GM18526 (cell line): ENCODE measurements around the gene THAP10.

Source experiments
- POLR2A ChIP-seq: IDR thresholded peaks from 3 replicates; pipeline ENCODE4 v1.6.1; 2011; ENCODE audit not compliant: insufficient read length; ENCODE audit errors: extremely low read depth

The THAP10 gene

DNA sequence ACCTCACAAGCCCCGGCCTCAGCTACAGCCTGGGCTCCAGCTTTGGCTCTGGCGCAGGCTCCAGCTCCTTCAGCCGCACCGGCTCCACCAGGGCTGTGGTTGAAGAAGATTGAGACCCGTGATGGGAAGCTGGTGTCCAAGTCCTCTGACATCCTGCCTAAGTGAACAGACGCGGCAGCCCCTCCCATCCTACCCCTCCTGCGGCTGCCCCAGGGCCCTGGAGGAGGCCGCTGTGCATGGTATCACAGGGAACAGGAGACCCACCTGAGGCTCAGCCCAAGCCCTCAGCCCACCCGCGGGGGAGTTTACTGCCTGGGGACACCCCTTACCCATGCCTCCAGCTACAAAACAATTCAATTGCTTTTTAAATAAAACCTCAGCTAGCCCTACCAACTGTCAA lies 32.2 kb downstream of the THAP10 start:
- no peak for TF ChIP-seq POLR2A

DNA sequence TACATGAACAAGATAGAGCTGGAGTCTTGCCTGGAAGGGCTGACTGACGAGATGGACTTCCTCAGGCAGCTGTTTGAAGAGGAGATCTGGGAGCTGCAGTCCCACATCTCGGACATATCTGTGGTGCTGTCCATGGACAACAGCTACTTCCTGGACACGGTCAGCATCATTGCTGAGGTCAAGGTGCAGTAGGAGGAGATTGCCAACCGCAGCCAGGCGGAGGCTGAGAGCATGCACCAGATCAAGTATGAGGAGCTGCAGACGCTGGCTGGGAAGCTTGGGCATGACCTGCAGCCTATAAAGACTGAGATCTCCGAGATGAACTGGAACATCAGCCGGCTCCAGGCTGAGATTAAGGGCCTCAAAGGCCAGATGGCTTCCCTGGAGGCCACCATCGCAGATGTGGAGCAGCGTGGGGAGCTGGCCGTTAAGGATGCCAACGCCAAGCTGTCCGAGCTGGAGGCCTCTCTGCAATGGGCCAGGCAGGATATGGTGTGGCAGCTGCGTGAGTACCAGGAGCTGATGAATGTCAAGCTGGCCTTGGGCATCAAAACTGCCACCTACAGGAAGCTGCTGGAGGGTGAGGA lies 32.8 kb downstream of the THAP10 start:
- TF ChIP-seq POLR2A = no peak

DNA sequence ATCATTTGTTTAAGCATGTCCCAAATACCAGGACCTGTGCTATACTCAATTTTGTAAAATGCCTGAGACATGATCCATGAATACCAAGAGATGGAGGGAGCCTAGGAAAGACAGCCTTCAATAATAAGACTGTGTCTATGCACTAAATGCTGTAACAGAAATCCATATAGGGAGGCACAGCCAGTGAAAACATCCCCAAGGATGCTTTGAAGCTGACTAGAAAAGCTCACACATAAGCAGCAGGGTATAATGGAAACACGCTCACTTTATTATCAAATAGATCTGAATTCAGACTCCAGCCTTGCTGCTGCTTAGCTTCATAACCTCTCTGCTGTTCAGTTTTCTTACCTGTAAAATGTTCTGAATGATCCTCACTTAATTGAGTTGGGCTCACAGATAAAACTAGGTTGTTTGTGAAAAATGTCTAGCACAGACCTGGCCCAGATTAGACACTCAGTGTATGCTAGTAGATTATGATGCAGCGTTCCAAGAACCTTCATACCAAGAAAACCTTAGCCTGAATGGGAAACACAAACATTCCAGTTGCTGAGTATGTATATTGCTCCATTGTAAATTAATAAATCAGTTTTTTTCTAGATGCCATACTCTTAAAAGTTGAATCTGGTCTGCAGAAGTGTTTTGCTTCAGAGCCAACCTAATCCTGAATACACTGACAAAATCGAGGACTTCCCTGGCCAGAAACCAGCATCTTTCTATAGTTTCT lies 34.5 kb downstream of the THAP10 start:
- TF ChIP-seq POLR2A = no peak

DNA sequence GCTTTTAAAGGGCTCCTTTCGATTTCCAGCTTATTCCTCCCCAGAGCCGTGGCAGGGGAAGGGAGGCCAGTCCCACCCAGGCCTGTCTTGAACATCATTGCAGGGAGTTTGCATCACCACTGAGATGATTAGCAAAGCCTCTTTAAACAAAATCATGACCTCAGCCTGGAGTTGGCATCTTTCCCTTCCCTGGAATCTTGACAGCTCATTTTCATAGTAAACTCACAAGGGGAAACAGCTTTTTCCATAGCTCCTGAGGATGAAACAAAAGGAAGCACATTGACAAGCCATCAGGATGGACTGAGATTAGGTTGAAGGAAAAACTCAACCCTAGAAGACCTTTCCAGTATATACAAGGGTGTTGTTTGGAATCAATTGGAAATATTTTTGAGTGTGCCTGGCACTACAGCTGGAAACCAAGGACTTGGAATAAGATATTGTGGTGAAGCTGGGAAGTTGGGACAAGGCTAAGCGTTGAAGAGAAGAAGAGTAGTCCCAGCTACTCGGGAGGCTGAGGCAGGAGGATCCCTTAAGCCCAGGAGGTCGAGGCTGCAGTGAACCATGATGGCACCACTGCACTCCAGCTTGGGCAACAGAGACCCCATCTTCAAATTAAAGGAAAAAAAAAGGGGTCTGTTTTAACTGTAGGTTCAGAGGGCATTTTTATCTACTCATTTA lies 35.2 kb downstream of the THAP10 start:
- TF ChIP-seq POLR2A = no peak

DNA sequence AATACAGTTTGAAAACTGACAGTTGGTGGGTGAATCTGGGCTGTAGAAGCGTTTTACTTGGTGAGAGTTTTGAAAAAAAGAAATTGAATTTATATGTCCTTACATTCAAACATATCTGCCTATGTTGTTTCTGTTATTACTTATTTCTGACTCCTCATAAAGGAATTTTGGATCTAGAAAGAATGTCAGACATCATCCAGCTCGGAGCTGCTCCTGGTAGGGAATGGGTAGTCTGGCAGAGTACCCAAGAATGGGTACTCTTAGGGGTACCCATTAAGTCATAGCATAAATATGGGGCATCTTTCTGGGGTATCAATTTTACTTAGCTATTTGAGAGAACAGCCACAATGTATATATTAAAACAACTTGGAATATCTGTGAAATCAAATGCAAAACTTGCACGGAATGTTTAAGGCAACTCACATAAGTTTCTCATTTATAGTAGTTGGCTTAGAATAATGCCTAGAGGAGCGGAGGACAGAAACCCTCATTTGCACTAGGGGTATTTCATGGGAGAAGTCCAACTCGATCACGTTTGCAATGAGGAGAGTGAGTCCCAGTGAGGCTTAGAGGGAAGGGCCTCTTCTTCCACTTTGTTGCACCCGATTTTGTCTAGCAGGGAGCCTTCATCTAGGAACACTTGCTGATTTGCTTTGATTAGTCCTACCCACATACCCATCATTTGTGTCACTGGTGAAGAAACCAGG lies 35.9 kb downstream of the THAP10 start:
- no peak for TF ChIP-seq POLR2A

DNA sequence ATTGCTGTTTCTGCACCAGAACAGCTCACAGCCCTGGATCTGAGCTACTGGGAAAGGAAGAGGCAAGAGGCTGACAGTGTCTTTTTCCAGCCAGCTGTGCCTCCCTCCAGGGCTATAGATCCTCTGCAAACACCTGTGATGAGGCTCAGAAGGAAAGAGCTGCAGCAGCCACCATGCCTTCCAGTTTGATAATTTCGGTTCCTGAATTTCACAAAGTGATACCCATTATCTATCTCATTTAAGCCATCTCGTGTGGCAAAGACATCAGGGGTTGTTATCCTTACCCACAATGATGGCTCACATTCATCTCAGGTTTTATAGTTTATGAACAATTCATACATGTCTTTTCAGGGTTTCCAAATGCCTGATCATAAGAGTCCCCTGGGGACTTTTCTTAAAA lies 36.5 kb downstream of the THAP10 start:
- TF ChIP-seq POLR2A = no peak

DNA sequence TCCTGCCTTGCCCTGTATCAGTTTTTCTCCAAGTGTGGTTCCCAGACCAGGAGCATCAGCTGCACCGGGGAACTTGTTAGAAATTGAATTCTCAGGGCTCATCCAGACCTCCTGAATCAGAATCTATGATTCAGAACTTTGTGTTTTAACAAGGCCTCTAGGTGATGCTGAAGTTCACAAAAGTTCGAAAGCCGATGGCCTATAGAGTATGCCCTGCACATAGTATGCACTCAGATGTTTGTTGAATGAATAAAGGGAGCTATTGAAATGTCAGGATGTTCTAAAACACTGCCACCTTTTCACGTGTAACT lies 37.6 kb downstream of the THAP10 start:
- TF ChIP-seq POLR2A = no peak

DNA sequence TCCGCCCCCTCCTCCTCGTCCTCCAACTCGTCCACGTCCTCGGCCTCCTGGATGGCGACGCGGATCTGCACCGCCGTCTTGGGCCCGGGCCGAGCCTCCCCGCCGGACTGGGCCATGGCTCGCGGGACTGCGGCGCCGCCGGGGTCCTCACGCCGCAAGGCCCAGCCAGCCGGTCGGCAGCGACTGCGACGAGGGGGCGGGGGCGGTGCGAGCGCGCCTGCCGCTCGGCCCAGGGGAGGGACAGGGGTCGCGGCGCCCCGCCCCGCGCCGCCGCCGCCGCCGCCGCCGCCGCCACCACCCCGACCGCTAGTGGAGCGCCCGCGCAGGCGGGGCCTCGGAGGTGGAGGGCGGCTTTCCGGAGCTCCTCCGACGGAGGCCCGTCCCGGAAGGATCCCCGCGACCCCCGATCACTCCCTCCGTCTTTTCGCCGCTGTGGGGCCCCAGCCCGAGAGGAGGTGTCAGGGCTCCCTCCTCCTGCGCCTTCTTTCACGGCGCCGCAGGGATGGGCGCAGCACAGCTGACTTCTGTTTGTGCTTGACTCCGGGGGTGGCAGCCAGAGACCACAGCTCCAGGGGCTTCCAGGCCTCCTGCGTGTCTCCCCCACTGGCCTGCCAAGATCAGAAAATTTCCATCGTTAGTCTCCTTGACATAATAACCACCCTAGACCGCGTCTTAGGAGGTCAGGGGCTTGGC lies 38.1 kb downstream of the THAP10 start, which contains the start of gene LARP6:
TSS of gene LARP6 (minus strand) at position 185 of the 693 bp plus-strand sequence. CDS start at position 116, 69 bp downstream.
- no peak for TF ChIP-seq POLR2A

DNA sequence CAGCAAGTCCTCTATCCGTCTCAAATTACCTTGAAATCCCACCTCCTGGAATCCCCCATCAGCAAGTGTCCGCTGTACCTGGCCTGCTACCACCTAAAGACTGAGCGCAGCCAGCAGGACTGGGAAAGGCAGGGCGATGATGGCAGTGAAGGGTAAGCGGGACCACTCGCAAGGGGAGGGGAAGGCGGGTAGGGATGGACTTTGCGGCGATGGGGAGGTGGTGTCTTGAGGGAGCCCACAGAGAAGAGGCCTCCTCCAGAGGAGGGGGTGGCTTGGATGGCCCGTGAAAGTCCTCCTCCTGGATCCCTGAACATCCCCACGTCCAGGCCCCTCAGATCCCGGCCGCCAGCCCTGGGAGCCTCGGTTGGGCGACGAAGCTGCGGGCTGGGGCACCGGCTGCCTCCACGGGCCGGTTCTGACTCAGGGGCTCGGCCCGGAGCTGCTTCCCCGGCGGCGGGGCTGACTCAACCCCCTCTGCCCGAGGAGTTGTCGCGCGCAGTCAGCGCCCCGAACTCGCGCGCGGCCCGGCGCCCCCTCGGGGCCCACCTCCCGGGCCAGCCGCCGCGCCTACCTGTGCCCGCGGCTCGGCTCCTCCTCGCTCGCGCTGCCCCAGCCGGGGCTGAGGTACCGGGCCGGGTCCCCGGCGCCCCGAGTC lies 38.8 kb downstream of the THAP10 start:
- no peak for TF ChIP-seq POLR2A

DNA sequence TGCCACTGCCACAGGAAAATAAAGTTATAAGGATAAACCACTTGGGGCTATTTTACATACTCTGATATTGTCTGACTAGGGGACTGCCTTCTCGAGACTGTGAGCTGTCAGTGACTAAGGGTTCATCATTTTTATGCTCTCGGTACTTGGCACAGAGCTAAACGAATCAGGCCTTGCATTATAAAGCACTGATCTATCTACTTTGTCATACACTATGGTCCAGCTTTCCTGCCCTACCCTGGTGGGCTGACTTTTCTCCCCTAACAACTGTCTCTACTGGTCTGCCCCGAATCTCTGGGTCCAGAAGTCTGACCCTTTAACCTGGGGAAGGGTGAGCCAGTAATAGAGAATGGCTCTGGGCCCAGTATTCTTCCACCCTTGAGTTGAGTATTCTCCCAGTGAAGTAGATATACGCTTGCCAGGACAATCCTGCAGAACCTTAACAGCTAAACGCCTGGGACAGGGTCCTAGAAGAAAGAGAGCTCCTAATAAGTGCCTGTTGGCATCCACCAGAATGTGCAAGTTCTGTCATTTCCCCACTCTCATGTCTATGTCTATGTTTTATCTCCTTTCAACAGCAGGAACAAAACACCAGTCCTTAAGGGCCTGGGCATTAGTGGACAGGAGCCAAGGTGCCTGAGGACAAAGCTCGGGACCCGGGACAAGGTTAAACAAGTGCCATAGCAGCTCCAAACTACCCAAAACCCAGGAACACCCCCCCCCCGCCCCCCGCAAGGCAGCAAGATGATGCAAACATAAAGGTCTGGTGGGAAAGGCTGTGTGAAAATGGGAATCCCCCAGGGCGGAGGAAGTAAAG lies 39.5 kb downstream of the THAP10 start:
- TF ChIP-seq POLR2A = no peak

DNA sequence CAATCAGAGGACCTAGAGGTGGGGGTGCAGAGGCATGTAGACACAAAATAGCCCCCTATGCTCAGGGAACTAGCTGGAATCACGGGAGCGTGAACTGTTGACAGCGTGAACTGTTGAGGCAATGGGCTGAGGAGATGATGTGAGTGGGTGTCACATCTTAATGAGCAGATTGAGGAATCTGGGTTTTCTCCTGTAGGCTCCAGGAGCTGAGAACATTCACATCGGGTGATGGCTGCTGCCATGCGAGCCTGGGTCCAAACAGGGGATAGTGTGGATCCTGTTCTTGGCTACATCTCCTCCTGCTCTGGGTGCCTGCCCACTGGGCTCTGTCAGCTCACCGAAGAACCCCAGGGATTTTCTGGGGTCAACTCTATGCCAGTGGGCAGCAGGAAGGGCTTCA lies 40.3 kb downstream of the THAP10 start:
- no peak for TF ChIP-seq POLR2A

DNA sequence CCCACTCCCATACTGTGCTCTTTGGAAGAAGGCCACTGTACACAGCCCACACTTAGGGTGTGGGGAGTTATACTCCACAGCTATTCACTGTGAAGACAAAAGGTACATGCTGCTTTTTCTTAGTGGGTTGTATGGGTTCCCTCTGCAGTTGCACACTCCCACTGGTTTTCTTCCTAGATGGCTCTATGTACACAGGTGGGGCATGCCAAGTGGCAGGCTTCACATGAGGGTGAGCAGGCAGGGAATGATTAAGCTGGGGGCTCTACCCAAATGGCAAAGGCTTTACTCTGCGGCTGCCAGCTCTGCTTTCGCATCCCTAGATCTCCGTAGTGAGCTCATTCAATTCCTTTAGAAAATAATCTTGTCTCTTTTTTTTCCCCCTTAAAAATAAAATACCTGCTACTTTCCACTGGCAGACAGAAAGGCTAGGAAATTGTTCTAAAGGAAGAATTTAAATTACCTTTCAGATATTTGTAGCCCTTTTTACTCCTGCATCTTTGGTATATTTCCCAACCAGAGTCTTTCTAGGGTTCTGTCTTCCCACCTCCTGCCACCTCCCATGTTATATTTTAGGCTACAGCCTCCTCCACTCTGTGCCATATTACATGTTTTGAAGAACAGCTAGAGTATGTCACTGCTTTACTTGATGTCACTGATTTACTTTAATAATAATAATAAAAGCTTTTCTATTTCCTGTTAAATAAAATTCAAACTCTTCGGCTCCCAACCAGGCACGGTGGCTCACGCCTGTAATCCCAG lies 46.5 kb downstream of the THAP10 start:
- TF ChIP-seq POLR2A = no peak

DNA sequence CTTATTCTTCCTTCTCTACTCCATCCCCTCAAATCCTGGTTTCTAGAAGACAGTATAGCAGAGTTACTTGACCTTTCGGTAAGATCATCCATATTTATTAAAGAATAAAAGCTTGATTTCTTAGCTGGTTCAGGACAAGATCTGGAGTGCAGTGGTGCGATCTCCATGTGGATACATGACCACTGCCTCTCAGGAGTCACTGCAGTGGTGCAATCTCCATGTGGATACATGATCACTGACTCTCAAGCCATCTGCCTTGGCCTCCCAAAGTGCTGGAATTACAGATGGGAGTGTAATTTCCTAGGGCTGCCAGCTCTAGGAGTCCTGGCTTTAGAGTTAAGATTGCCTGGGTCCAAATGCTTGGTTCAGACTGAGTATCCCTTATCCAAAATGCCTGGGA lies 54.8 kb downstream of the THAP10 start:
- TF ChIP-seq POLR2A = no peak
